Mesendoderm (in vitro differentiated cells): ENCODE measurements around the gene TECPR2.

Source experiments
- DNase-seq: peaks from one replicate; pipeline ENCODE4 v3.0.0; 2013
- H2AK5ac ChIP-seq: 2 replicates; pipeline ENCODE4 v1.6.1; 2013; ENCODE audit warnings: low read length, inconsistent platforms
- H2BK120ac ChIP-seq: 2 replicates; pipeline ENCODE4 v1.6.1; 2013; ENCODE audit warnings: low read depth, mild to moderate bottlenecking, low read length, moderate library complexity, mixed read lengths
- H2BK15ac ChIP-seq: replicated peaks from 2 replicates; pipeline ENCODE4 v1.6.1; 2013; ENCODE audit warnings: low read depth, mild to moderate bottlenecking, moderate library complexity
- H2BK5ac ChIP-seq: 2 replicates; pipeline ENCODE4 v1.6.1; 2013; ENCODE audit warnings: low read length, inconsistent platforms
- H3K18ac ChIP-seq: 2 replicates; pipeline ENCODE4 v1.6.1; 2013; ENCODE audit warnings: mild to moderate bottlenecking, low read length, mixed read lengths
- H3K23ac ChIP-seq: one replicate; pipeline ENCODE4 v1.6.1; 2013; ENCODE audit warnings: low read length
- H3K27ac ChIP-seq: 2 replicates; pipeline ENCODE4 v1.5.1; 2013; ENCODE audit warnings: low read depth, mild to moderate bottlenecking, inconsistent platforms, low read length, moderate library complexity
- H3K27me3 ChIP-seq: 2 replicates; pipeline ENCODE4 v1.6.1; 2013; ENCODE audit warnings: low read length, control low read depth, mild to moderate bottlenecking, inconsistent platforms; ENCODE audit not compliant: insufficient read depth, poor library complexity
- H3K36me3 ChIP-seq: 2 replicates; pipeline ENCODE4 v1.6.1; 2013; ENCODE audit warnings: low read length, inconsistent platforms; ENCODE audit not compliant: control insufficient read depth, insufficient read depth
- H3K4ac ChIP-seq: one replicate; pipeline ENCODE4 v1.6.1; 2013; ENCODE audit warnings: low read depth, mild to moderate bottlenecking, low read length, moderate library complexity
- H3K4me1 ChIP-seq: 2 replicates; pipeline ENCODE4 v1.6.1; 2013; ENCODE audit warnings: low read depth, low read length, inconsistent platforms; ENCODE audit not compliant: control insufficient read depth
- H3K4me2 ChIP-seq: 2 replicates; pipeline ENCODE4 v1.6.1; 2013; ENCODE audit warnings: low read length
- H3K4me3 ChIP-seq: 2 replicates; pipeline ENCODE4 v1.5.1; 2013; ENCODE audit warnings: mild to moderate bottlenecking, low read length
- H3K56ac ChIP-seq: one replicate; pipeline ENCODE4 v1.6.1; 2013; ENCODE audit warnings: low read length
- H3K79me1 ChIP-seq: 2 replicates; pipeline ENCODE4 v1.6.1; 2013; ENCODE audit warnings: low read length, inconsistent platforms
- H3K79me2 ChIP-seq: 2 replicates; pipeline ENCODE4 v1.6.1; 2013; ENCODE audit warnings: mild to moderate bottlenecking, low read length; ENCODE audit not compliant: control insufficient read depth, insufficient read depth
- H3K9ac ChIP-seq: 2 replicates; pipeline ENCODE4 v1.6.1; 2013; ENCODE audit warnings: low read length, inconsistent platforms
- H4K5ac ChIP-seq: one replicate; pipeline ENCODE4 v1.6.1; 2013; ENCODE audit warnings: low read length
- H4K8ac ChIP-seq: one replicate; pipeline ENCODE4 v1.6.1; 2013; ENCODE audit warnings: low read depth, mild to moderate bottlenecking, control low read depth, low read length, moderate library complexity
- WGBS: extraction: QIAGEN DNeasy Blood & Tissue Kit; methylation state at CpG from one replicate; pipeline ENCODE4 v1.1.7; 2013; ENCODE audit warnings: low lambda C conversion rate, missing lambda C conversion rate; ENCODE audit not compliant: insufficient coverage; ENCODE audit errors: extremely low coverage; 5-methylcytosine and 5-hydroxymethylcytosine counted together

TECPR2 gene

GRCh38 chr14:102387086-102387485, 24.3 kb downstream of the TECPR2 start:
- Histone ChIP-seq H3K9ac (no peak overlapping the region), H3K4me2 (no peak overlapping the region), H4K8ac (no peak overlapping the region), H2BK15ac (no peak overlapping the region), H3K4me3 (no peak overlapping the region), H3K18ac (no peak overlapping the region), H3K79me1 (no peaks in the 10 kb centered on the region), H2AK5ac (no peak overlapping the region), H2BK5ac (no peak overlapping the region), H3K4ac (no peak overlapping the region), H2BK120ac (no peak overlapping the region), H3K4me1 (no peaks in the 10 kb centered on the region), H3K36me3 (no peaks in the 10 kb centered on the region), H3K79me2 (no peaks in the 10 kb centered on the region), H4K5ac (no peak overlapping the region), H3K56ac (no peak overlapping the region), H3K27me3 (no peaks in the 10 kb centered on the region), H3K27ac (no peak overlapping the region), H3K23ac (no peak overlapping the region)
- no peak for DNase-seq

- H4K8ac ChIP-seq, result no peak overlapping the region
- H2AK5ac ChIP-seq, result no peak overlapping the region
- no peak overlapping the region for H2BK120ac ChIP-seq
- H3K18ac ChIP-seq, result no peak overlapping the region
- no peak overlapping the region for H2BK15ac ChIP-seq
- H3K4me1 ChIP-seq, result no peaks in the 10 kb centered on the region
- H3K79me2 ChIP-seq, result no peaks in the 10 kb centered on the region
- no peak overlapping the region for H4K5ac ChIP-seq
- no peak for DNase-seq
- H3K4me2 ChIP-seq, result no peak overlapping the region
- no peak overlapping the region for H3K56ac ChIP-seq
- no peak overlapping the region for H2BK5ac ChIP-seq
- no peak overlapping the region for H3K27ac ChIP-seq
- no peak overlapping the region for H3K4ac ChIP-seq
- H3K27me3 ChIP-seq, result no peaks in the 10 kb centered on the region
- no peak overlapping the region for H3K9ac ChIP-seq
- H3K4me3 ChIP-seq, result no peak overlapping the region
- no peaks in the 10 kb centered on the region for H3K36me3 ChIP-seq
- no peaks in the 10 kb centered on the region for H3K79me1 ChIP-seq
- no CpG with 5 or more reads among the region's 2 CpGs for WGBS
- no peak overlapping the region for H3K23ac ChIP-seq
Observed at GRCh38 chr14:102389246-102389645, 26.5 kb downstream of the TECPR2 start.

DNA sequence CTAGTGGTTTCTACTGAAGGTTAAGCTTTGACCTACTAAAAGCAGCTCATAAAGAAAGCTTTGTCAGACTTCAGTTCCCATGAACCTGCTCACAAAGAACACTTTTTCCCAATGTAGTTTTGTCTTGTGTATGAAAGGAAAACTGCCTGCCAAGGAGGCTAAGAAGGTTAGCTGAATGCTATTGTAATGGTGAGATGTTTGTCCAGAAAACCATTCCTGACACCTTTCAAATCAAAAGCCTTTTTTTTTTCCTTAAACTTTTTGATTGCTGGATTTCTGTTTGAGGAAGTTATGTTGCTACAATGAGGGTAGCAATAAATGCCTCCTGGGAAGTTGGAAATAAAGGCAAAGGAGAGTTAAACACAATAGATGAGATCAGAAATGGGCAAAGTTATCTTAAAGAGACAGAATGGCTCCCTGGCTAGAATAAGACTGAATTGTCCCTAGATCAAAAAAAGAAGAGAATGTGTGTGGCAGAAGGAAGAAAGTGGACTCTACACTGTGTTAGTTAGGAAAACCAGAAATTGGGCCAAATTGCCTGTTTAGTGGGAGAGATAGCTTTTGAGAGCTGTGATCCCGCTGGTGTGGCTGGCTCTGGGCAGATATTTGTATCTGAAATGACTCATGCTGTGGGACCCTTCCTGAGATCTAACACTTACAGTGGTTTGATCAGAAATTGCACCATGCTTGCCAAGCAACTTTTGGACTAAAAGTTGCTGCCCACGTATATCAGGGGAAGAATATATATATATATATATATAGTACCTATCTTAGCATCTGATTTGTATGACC, 27.5 kb downstream of the TECPR2 start:
- DNase-seq, result no peak
- Histone ChIP-seq H2BK5ac (no peak overlapping the region), H3K56ac (no peak overlapping the region), H2BK120ac (no peak overlapping the region), H4K5ac (no peak overlapping the region), H3K4me2 (no peak overlapping the region), H3K79me2 (no peaks in the 10 kb centered on the region), H3K18ac (no peak overlapping the region), H4K8ac (no peak overlapping the region), H3K4me1 (peaks cover 2% of the 10 kb centered on the region), H3K27me3 (no peaks in the 10 kb centered on the region), H3K9ac (no peak overlapping the region), H2AK5ac (no peak overlapping the region), H3K36me3 (no peaks in the 10 kb centered on the region), H3K27ac (no peak overlapping the region), H3K23ac (no peak overlapping the region), H3K4ac (no peak overlapping the region), H3K4me3 (no peak overlapping the region), H2BK15ac (no peak overlapping the region), H3K79me1 (no peaks in the 10 kb centered on the region)
- no CpG with 5 or more reads among the region's 2 CpGs for WGBS

GRCh38 chr14:102392506-102392905, 29.8 kb downstream of the TECPR2 start:
- no peak overlapping the region for H3K27ac ChIP-seq
- no peaks in the 10 kb centered on the region for H3K79me1 ChIP-seq
- H2BK120ac ChIP-seq, result no peak overlapping the region
- H4K5ac ChIP-seq, result no peak overlapping the region
- no peak for DNase-seq
- H3K79me2 ChIP-seq, result no peaks in the 10 kb centered on the region
- H3K9ac ChIP-seq, result no peak overlapping the region
- no peak overlapping the region for H2BK15ac ChIP-seq
- H3K4me3 ChIP-seq, result no peak overlapping the region
- no peak overlapping the region for H2AK5ac ChIP-seq
- no peak overlapping the region for H3K4me2 ChIP-seq
- H3K27me3 ChIP-seq, result no peaks in the 10 kb centered on the region
- peaks cover 2% of the 10 kb centered on the region for H3K4me1 ChIP-seq
- no peaks in the 10 kb centered on the region for H3K36me3 ChIP-seq
- H3K23ac ChIP-seq, result no peak overlapping the region
- no peak overlapping the region for H3K56ac ChIP-seq
- no peak overlapping the region for H3K4ac ChIP-seq
- H2BK5ac ChIP-seq, result no peak overlapping the region
- WGBS, result no CpG with 5 or more reads among the region's 4 CpGs
- H3K18ac ChIP-seq, result no peak overlapping the region
- H4K8ac ChIP-seq, result no peak overlapping the region

DNA sequence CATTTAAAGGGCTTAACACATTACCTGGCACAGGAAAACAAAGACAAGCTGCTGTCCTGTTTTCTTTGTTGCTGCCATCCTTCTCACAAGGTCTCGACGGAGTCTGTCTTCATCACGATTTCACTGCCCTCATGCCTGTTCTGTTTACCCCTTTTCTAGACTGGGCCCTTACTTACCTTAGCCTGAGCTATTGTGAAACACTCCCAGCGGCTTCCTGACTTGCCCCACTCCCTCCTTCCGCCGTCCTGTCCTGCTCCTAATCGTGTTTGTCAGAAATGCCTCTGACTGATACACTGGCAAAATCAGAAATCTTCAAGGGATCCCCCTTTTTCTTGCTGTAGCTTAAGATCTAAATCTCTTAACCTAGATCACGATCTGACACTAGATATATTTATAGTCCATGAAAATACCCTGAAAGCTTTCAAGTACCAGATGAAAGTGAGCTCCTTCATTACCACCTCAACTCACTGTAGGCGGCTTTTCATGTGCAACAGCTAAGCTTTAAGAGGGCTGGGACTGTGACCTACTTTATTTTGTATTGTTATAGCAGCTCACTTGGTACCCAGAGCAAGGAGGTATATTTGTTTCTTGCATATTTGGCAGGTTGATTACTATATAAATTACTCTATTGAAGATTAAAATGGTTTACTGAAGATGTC, 32.1 kb downstream of the TECPR2 start:
- no peak overlapping the region for H3K18ac ChIP-seq
- no peaks in the 10 kb centered on the region for H3K36me3 ChIP-seq

More for the DNA sequence above, 32.1 kb downstream of the TECPR2 start:
- H4K8ac ChIP-seq, result no peak overlapping the region
- H3K23ac ChIP-seq, result no peak overlapping the region
- no peak overlapping the region for H3K4me3 ChIP-seq
- H2BK120ac ChIP-seq, result no peak overlapping the region
- H2AK5ac ChIP-seq, result no peak overlapping the region
- H3K4me1 ChIP-seq, result peaks cover 2% of the 10 kb centered on the region
- no peak overlapping the region for H3K4ac ChIP-seq
- no peak overlapping the region for H4K5ac ChIP-seq
- no peak overlapping the region for H3K27ac ChIP-seq
- no peak overlapping the region for H3K9ac ChIP-seq
- no peak overlapping the region for H3K56ac ChIP-seq
- H3K79me1 ChIP-seq, result no peaks in the 10 kb centered on the region
- H3K79me2 ChIP-seq, result no peaks in the 10 kb centered on the region
- H2BK15ac ChIP-seq, result no peak overlapping the region
- H3K27me3 ChIP-seq, result no peaks in the 10 kb centered on the region
- H3K4me2 ChIP-seq, result no peak overlapping the region
- no CpG with 5 or more reads among the region's 9 CpGs for WGBS
- H2BK5ac ChIP-seq, result no peak overlapping the region
- DNase-seq, result no peak
